Right lobe of liver (tissue), 6 donors: ENCODE data around the gene YES1. TPM values are rescaled to one million over a fixed set of nuclear protein-coding genes. Genes with fewer than 3 reads are reported as not detected.

ENCODE experiments used
- ATAC-seq, 4 donors: fragments of 200-7000 bp; cut with Tn5 transposase; one replicate each; pipeline ENCODE4 v1.9.1; 2020; ENCODE audit warnings: mild to moderate bottlenecking in 4 of 4, moderate library complexity in 4 of 4
- DNase-seq, 3 donors: peaks; one replicate each; pipeline ENCODE4 v3.0.0-alpha.2; 2020
- H3K27ac ChIP-seq, 3 donors: fragments of 200-600 bp; one replicate each; pipeline ENCODE4 v1.8.0; 2022
- H3K27me3 ChIP-seq, 2 donors: fragments of 200-600 bp; one replicate each; pipeline ENCODE4 v1.8.0; 2022
- H3K36me3 ChIP-seq, 4 donors: fragments of 200-600 bp; sonication (generic) in 1 of 4; one replicate each; pipeline versions ENCODE4 v1.5.1 to v1.8.0; 2017 to 2022; ENCODE audit warnings: control low read depth in 1 of 4
- H3K4me1 ChIP-seq, 4 donors: fragments of 200-600 bp; sonication (generic) in 1 of 4; one replicate each; pipeline versions ENCODE4 v1.5.1 to v1.8.0; 2017 to 2022; ENCODE audit warnings: control low read depth in 1 of 4
- H3K4me3 ChIP-seq, 3 donors: fragments of 200-600 bp; one replicate each; pipeline ENCODE4 v1.8.0; 2022
- H3K9me3 ChIP-seq, 4 donors: fragments of 200-600 bp; sonication (generic) in 1 of 4; one replicate each; pipeline versions ENCODE4 v1.5.1 to v1.8.0; 2017 to 2022; ENCODE audit warnings: control low read depth in 1 of 4
- CTCF ChIP-seq, 4 donors: fragments of 200-600 bp in 3 of 4; fragments of 450-650 bp in 1 of 4; IDR thresholded peaks; one replicate each; pipeline versions ENCODE4 v1.5.1 to v1.8.0; 2016 to 2022; ENCODE audit warnings: antibody characterized with exemption in 4 of 4, mild to moderate bottlenecking in 2 of 4
- POLR2A ChIP-seq: fragments of 450-650 bp; IDR thresholded peaks from one replicate; pipeline ENCODE4 v1.6.1; 2017; ENCODE audit warnings: antibody characterized with exemption, mild to moderate bottlenecking
- WGBS: methylation state at CpG from one replicate; pipeline ENCODE4 v1.1.6; 2018; ENCODE audit warnings: low coverage, low lambda C conversion rate; ENCODE audit not compliant: insufficient coverage; ENCODE audit errors: missing lambda C conversion rate; 5-methylcytosine and 5-hydroxymethylcytosine counted together
- intact Hi-C, 2 donors: fragments of 100-400 bp; cut with DNase I; formaldehyde crosslinking; loops; one replicate each; pipeline versions ENCODE4 v1.11.2 to v1.14.1; 2022
- total RNA-seq, 6 experiments: library from RNA; depleted of rRNA in 2 of 6; stranded (reverse); fragments of >200 nt in 2 of 6; fragmentation: NEBNext Ultra II Directional in 3 of 6; extraction: Animal tissue kit (Norgen Biotek cat#: 25700) in 3 of 6; gene quantifications; one replicate each; pipeline versions ENCODE4 v1.1.0 to v1.2.4, GENCODE V29; 2016 to 2023
- donor health status: DM: no; HTN: yes; CAD: no.
- donor health status: DM: no; HTN: no; CAD: no.
- donor health status: DM: no; HTN: no; CAD: no.
- donor health status: DM: no; HTN: yes; CAD: no.
- donor health status: DM: no; HTN: yes; CAD: no.

The YES1 gene
- total RNA-seq, 6 experiments from 2014 or later, result 30.6 to 79.8 (median 43.2) TPM

GRCh38 chr18:829432-829831, 17.4 kb upstream of the YES1 start:
- TF ChIP-seq POLR2A (no peak), CTCF (IDR thresholded peaks at IDR 0.05) (no peak)
- 89% methylated on average over 6 of the region's 6 CpGs for WGBS
- no peaks in the 10 kb centered on the region for H3K36me3 ChIP-seq
- H3K4me3 ChIP-seq, result no peak overlapping the region
- ATAC-seq (no peak), DNase-seq (no peak)
- H3K4me1 ChIP-seq, result peaks cover 0 to 11% (median 4%) of the 10 kb centered on the region in 4 donors
- no peaks in the 10 kb centered on the region for H3K9me3 ChIP-seq
- no peaks in the 10 kb centered on the region for H3K27me3 ChIP-seq
- peak overlapping the region in 1 of 3 donors; percentile 28 for H3K27ac ChIP-seq
- intact Hi-C loops, result no loop called here

GRCh38 chr18:827093-827677, 15.1 kb upstream of the YES1 start:
- 50% methylated on average over 4 of the region's 6 CpGs for WGBS
- no peak overlapping the region for H3K27ac ChIP-seq
- no peaks in the 10 kb centered on the region for H3K27me3 ChIP-seq
- TF ChIP-seq CTCF (IDR thresholded peaks at IDR 0.05), result no peak
- no peak for TF ChIP-seq POLR2A
- peaks cover 0 to 13% (median 4%) of the 10 kb centered on the region in 4 donors for H3K4me1 ChIP-seq
- H3K4me3 ChIP-seq, result no peak overlapping the region
- ATAC-seq (no peak), DNase-seq (no peak)
- H3K9me3 ChIP-seq, result no peaks in the 10 kb centered on the region
- intact Hi-C loops, result no loop called here
- H3K36me3 ChIP-seq, result no peaks in the 10 kb centered on the region

GRCh38 chr18:825891-826585, 14.0 kb upstream of the YES1 start:
- Histone ChIP-seq H3K4me3 (no peak overlapping the region), H3K36me3 (no peaks in the 10 kb centered on the region), H3K27me3 (no peaks in the 10 kb centered on the region), H3K9me3 (no peaks in the 10 kb centered on the region), H3K4me1 (peaks cover 0 to 10% (median 2%) of the 10 kb centered on the region in 4 donors), H3K27ac (no peak overlapping the region)
- WGBS, result 80% methylated on average over 6 of the region's 6 CpGs
- intact Hi-C loops, result no loop called here
- no peak for TF ChIP-seq POLR2A
- ATAC-seq, result no peak
- no peak for DNase-seq

- Histone ChIP-seq H3K36me3 (no peaks in the 10 kb centered on the region), H3K4me3 (no peak overlapping the region), H3K4me1 (peaks cover 0 to 8% (median 2%) of the 10 kb centered on the region in 4 donors), H3K27me3 (no peaks in the 10 kb centered on the region), H3K27ac (no peak overlapping the region), H3K9me3 (no peaks in the 10 kb centered on the region)
- TF ChIP-seq POLR2A, result no peak
- TF ChIP-seq CTCF (IDR thresholded peaks at IDR 0.05), result no peak
- intact Hi-C loops, result no loop called here
- WGBS, result 22% methylated on average over 2 of the region's 2 CpGs
- ATAC-seq (peak; percentile 90 to 100 (median 98)), DNase-seq (no peak)
Measured at GRCh38 chr18:824179-824578, 12.1 kb upstream of the YES1 start.

GRCh38 chr18:820591-821165, 8.6 kb upstream of the YES1 start:
- no peak overlapping the region for H3K27ac ChIP-seq
- 46% methylated on average over 4 of the region's 4 CpGs for whole genome bisulfite sequencing

More at GRCh38 chr18:820591-821165, 8.6 kb upstream of the YES1 start:
- no peak for DNase-seq
- Histone ChIP-seq H3K9me3 (no peaks in the 10 kb centered on the region), H3K4me1 (peaks cover 0 to 8% (median 2%) of the 10 kb centered on the region in 4 donors), H3K36me3 (no peaks in the 10 kb centered on the region), H3K4me3 (no peak overlapping the region), H3K27me3 (no peaks in the 10 kb centered on the region)
- TF ChIP-seq CTCF (IDR thresholded peaks at IDR 0.05), result no peak
- TF ChIP-seq POLR2A, result no peak
- intact Hi-C loops, result no loop called here
- ATAC-seq, result no peak
